Endothelial cell of hepatic sinusoid (primary cell): ENCODE data around the gene FOXC2.

Source experiments
- in situ Hi-C: cut with HindIII; loops from 2 replicates; pipeline ENCODE4 v1.10.0; 2017; ENCODE audit warnings: low sequenced_read_pairs

The FOXC2 gene

DNA sequence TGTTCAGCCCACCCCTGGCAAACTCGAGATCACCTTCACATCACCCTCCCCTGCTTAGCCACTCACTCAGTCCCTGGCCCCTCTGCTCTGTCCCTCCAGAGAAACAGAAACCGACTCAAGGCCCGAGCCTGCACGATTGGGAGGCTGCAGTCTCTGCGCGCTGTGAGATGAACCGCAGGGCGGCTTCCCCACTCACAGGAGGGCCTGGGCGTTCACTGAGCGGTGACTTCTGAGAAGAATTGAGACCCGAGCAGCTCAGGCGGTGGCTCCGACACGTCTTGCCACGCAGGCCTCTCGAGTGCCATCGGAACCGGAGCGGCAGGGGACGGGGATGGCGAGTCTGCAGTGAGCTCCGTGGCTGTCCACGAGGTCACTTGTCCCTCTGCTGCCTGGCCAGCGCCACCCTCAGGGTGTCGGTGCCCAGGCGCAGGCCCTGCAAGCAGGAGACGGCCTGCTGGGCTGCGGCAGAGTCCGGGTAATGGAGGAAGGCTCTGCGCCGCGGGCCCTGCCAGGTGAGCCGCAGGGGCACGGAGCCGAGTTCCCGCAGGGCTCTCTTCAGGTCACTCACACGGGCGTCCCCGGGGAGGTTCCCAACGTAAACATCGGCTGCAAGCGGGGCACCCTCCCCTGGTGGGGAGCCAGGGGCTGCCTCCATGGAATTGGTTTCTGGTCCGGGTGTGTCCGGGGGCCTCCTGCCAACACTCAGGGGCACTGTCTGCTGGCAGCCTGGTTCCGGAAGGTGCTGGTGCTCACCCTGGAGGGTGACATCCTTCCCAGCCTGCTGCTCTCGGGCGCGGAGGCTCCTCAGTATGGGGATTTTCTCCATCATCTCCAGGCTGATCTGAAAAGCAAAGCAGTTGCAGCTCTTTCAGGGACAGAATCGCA, 34.7 kb upstream of the FOXC2 start:
- in situ Hi-C loops = loop anchor here (5.0 kb wide), 1 partner anchor 55 kb away; no protein-coding TSS in a partner anchor

DNA sequence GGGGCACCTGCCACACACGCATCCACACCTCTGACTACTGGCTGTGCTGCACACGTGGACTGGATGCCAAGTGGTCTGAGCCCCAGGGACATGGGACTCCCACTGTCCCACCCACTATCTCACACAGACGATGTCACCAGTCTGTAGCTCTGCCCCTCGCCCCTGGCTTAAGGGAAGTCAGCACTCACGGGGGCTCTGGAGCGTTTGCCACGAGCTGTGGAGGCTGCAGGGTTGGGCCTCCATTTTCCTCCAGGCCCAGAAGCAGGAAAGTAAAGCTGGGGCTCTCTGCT, 34.2 kb upstream of the FOXC2 start:
- in situ Hi-C loops = loop anchor here (5.0 kb wide), 1 partner anchor 55 kb away; no protein-coding TSS in a partner anchor

DNA sequence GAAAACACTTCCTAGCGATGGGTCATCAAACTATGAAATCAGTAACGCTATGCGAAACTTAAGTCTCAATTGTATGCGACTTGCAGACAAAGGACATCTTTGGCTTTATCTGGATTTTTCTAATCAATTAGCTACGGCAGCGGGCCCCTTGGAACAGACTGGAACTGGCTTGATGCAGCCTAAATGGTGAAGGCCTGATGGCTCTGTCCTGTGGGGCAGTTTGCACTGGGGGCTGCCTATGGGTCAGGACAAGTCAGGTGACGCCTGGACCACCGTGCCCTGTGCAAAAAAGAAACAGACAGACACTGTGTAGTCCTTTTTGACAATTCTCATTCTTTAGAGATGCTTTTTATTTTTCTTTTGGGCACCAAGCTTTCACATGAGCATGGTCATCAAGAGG, 33.6 kb upstream of the FOXC2 start:
- in situ Hi-C loops = loop anchor here (5.0 kb wide), 1 partner anchor 56 kb away; no protein-coding TSS in a partner anchor

DNA sequence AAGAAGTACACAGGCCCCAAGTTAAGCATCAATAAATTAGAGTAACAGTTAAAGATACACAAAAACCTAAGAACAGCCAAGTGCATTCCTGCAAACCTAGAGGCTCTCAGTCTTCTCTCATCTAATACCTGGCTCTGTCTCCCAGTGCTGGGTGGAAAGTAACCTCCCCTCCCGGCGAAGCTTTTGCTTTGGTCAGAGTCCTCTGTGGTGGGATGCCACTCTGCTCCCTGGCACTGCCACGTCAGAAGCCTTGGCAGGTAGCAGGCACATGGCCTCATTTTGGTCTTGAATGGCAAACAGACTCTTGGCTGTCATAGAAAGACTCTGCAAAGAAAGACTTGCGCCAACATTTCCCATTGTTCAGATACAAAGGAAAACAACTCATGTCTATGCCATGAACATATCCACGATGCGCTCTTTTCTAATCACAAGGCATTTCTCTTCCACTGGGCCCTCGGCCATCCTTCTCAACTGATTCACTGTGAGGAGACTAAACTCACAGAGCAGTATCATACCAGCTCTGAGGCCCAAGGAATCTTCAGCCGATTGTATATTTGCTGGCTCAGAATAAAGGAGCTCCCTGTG, 32.8 kb upstream of the FOXC2 start:
- in situ Hi-C loops = loop anchor here (5.0 kb wide), 1 partner anchor 57 kb away; no protein-coding TSS in a partner anchor

DNA sequence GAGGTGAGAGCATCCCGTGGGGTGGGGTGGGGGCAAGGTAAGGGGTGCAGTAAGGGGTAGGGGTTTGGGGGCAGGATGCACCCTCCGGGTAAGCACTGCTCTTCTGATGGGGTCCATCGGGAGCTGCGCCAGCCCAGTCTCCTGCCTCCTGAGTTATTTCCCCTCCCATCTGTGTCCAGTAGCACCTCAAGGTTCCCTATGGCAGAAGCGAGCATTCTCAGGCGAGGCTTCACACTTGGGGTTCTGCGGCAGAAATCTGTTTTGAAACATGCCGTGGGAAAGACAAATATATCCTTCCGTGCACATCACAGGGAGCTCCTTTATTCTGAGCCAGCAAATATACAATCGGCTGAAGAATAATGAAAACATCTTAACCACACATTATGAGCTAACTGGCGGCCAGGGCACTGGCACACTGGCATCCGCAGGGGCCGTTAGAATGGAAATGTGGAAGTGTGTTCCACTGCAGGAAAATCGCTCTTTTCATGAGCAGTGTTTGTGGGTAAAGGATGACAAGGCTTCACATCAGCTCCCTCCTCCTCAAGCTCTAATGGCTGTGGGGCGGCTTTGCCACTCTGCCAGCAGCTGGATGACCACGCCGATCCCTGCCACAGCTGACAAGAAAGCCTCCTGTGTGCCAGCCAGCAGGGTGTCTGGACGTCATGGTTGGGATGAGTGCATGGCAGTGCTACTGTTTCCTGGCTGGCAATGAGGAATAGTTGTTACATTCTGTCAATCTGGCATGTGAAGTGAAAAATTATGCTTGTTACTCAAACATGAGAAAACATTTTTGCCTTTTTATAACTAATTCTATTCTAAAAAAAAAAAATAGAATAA, 31.6 kb upstream of the FOXC2 start:
- in situ Hi-C loops = loop anchor here (5.0 kb wide), 1 partner anchor 58 kb away; no protein-coding TSS in a partner anchor

DNA sequence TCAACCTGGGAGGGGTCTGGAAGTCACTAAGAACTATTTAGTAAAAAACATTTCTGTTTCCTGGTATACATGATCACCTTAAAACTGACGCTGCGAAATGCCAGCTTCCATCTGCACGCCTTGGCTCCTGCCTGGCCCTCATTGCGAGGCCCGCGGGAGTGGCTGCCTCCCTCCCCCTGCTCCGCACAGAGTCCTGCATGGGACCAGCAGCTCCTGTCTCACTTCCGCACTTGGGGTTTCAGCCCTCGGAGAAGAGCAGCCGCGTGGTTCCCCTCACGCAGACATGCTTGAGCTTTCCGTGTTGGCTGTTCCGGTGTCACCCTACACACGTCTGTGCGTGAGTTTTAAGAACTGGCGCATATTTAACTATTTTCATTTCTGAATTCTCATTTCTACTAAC, 30.0 kb upstream of the FOXC2 start:
- in situ Hi-C loops = no loop called here

DNA sequence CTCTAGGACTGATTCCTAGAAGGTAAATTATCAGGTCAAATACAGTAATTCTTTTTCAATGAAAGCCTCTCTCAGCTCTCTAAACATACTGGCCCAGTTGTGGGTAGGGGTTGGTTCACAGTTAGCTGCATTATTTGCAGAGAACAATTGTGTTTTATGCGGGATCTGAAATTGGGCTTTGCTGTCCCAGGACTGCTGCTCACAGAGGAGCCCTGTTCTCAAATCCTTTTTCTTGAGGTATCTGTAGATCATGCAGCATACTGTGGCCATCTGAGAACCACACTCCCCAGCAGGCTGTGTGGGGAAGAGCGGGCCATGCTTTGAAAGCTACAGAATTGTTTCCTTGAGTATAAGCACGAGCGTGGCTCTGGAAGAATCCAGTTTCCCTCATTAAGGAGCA, 29.1 kb upstream of the FOXC2 start:
- in situ Hi-C loops = no loop called here

DNA sequence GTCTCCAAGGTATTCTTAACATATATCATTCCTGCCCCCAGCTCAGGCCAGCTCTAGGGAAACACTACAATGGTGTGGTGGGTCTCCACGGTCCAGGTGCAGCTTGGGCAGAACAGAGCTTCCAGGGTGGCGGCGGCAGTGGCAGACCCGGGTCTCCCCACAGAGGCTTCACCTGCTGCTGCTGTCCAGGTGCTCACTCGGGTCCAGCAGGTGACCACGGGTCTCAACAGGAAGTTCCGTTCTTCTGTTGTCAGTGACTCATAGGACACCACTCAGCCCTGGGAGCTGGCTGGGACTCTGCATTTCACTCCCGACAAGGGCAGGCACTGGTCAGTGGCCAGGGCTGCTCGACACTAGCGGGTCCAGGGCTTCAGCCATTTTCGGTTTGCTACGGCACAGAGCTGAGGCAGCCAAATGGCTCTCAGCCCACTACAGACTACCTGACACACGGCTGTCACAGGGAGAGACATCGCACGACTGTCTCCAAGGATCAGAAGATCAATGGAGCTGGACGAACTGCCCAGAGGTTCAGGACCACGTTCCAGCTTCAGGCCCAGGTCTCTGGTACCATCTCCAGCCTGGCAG, 28.3 kb upstream of the FOXC2 start:
- in situ Hi-C loops = no loop called here

DNA sequence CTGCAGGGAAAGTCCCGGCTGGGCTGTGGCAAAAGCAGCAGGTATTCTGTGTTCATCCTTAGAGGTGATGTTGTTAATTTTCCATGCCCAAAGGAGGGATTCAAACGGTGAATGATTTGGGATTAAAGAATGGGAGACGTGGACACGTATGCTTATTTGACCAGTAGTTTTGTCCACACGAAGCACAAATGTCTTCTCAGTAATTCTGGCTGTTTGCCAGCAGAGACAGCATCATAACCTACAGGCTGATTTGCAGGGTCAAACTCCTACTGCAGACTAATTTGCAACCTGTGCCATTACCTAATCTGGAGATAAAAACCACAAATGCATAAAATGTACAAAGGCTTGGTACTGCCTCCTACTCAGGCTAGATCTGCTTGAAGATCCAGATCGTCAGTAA, 25.7 kb upstream of the FOXC2 start:
- in situ Hi-C loops = loop anchor here (10.0 kb wide), 1 partner anchor 624 kb away; no protein-coding TSS in a partner anchor

DNA sequence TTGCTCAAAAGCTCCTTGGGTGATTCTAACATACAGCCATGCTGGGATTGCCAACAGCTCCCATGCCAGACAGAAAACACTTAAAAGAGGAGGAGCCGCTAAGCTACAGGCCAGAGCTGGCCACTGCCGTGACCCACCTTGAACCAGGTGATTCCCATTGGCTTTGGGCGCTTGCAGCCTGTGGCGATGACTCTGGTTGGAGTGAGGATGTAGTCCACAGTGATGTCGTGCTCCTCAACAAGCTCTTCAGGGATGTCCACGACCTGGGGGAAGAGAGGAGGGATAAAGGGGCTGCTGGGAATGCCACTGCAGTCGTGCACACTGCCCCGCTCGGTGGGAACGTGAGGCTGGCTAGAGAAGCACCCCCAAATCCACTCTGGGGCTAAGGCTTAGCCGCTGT, 25.1 kb upstream of the FOXC2 start:
- in situ Hi-C loops = loop anchor here (10.0 kb wide), 1 partner anchor 623 kb away; no protein-coding TSS in a partner anchor

DNA sequence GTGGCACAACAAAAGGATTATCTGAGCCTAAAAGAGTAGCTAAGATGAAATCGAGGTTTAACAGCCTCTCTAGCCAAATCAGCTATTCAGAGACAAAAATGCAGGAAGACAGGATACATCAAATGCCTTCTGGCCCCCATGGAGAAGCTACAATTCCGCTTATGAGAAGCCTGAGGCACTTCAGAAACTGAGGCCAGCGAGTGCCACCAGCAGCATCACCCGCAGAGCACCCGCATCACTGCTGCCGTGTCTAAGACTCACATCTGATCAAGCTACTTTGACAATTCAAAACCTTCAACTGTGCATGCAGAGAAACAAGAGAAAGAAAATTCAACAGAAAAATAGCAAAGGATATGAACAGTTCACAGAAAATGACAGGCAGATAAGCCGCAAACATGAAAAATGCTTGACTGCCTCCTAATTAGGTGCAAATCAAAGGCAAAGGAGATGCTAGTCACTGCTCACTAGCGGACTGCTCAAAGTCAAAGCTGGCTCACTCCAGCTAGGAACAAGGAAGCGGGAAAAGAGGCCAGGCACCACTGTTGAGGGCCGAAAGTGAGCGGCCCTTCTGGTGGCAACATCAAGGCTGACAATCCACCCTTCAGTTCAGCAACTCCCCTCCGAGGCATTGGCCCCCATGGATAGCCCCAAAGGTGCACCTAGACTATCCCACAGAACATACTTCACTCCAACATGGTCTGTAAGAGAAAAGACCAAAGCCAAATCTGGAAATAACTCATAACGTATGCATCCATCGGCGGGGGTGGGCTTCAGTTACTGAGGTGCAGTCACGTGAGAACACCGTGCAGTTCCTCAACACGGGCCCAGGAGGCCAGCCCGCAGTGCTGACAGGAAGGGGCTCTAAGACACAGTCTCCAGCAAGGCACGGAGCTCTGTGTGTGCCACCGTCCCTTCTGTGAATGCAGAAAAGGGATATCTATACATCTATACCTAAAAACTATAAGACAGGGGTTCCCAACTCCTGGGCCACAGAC, 23.6 kb upstream of the FOXC2 start:
- in situ Hi-C loops = loop anchor here (10.0 kb wide), 1 partner anchor 622 kb away; no protein-coding TSS in a partner anchor

DNA sequence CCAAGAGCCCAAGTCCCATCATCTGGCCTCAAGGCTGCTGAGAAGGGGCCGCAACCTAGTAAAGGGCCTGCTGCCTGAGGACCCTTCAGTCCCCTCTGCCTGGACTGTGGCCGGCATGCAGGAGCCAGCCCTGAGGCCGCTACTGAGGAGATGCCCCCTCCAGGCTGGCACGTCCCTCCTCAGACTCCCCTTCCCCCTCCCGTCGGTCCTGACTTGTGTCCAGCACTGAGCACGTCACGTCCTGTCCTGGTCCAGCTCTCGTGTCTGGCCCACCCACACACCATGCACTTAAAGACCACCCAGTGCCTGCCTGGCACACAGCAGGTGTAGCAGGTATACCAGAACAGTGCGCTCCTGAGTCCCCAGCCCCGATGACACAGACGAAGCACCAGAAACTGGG, 21.1 kb upstream of the FOXC2 start:
- in situ Hi-C loops = loop anchor here (10.0 kb wide), 1 partner anchor 619 kb away; no protein-coding TSS in a partner anchor

DNA sequence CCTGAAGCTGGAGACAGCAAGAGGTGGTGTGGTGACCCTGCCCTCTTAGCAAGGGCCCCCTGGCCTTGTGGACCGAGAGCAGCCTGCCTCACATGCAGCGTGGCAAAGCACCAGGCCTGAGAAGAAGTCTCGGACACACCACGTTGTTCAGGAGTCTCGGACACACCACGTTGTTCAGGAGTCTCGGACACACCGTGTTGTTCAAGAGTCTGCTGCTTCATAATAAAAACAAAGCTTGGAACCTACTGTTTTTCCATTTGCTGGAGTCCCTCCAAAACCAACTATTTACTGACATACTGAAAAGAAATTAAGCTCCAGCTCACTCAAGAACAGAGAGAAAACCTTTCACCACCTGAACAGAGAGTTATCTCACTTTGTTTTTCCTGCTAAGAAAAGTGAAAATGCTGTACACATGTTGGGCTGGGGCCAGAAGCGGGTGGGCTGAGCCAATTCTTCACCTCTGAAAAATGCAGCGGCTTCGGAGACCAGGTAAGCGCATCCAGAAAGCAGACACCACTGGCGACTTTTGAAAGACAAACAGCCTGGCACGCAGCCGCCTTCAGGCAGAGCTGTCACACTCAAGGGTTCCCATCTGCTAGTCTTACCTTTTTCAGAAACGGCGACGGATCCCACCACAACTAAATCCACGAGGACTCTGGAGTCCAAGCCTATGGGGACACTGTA, 20.5 kb upstream of the FOXC2 start:
- in situ Hi-C loops = loop anchor here (10.0 kb wide), 1 partner anchor 619 kb away; no protein-coding TSS in a partner anchor

DNA sequence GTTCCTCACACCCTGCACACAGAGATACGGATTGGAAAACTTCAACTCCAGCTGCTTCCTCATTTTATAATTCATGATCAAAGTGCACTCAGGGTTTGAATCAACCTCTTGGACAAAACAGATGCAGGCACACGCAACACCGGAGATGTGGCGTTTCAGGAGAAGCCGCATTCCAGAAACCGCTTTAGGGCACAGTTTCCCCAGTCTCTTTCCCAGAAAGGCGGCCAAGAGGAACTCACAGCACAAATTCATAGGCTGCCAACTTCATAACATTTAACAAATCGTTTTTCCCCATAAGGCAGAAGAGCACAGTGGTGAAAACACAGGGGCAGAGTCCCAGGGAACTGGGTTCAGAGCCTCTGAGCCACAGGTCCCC, 20.0 kb upstream of the FOXC2 start:
- in situ Hi-C loops = loop anchor here (10.0 kb wide), 1 partner anchor 618 kb away; no protein-coding TSS in a partner anchor

DNA sequence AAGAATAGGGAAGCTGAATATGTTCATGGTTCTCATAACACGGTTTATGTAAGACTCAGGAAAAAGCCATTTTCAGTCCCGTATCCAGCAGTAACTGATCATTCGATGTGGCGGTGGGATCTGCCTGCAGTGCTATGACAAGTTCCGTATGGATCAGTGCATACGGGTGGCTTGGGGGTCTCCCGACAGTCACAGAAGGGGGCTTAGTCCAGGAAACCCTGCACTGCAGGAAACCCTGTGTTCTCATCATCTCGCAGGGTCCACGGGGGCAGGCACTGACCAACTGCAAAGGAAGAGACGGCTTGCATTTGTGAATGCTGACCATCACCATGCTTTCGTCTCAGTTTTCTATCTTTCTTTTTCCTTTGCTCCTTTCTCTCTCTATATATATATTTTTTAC, 19.3 kb upstream of the FOXC2 start:
- in situ Hi-C loops = loop anchor here (10.0 kb wide), 1 partner anchor 618 kb away; no protein-coding TSS in a partner anchor

DNA sequence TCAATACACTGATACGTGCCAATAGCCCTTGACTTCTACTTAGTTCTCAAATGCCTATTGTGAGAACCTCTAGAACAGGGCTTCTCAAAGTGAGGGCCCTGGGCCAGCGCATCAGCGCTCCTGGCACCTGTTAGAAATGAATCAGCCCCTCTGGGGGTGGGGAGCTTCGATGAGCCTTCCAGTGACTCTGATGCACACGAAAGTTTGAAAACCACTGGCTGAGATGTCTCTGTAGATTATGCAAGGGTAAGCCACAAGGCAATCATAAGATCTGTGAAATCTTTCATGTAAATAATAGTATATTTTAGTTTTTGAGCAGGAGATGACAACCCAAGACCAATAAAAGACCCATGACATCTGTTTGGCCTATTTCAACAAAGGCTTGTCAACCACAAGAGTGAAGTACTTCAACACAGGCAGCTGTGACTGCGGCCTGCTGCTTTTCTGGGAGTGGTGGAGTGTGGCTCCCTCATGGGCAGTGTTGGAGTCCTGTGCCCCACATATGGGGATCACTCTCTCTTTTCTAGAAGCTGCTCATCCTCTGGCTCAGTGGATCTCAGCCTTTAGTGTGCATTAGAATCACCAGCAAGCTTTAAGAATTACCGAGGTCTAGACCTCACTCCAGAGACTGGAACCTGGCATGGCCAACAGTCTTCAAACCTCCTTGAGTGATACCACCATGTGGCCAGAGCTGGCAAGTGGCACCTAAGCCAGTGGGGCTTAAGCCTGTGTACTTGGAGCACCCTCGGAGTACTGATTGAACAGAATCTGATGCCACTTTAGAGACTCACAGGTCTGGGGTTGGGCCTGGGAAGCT, 17.3 kb upstream of the FOXC2 start:
- in situ Hi-C loops = loop anchor here (10.0 kb wide), 1 partner anchor 616 kb away; no protein-coding TSS in a partner anchor

DNA sequence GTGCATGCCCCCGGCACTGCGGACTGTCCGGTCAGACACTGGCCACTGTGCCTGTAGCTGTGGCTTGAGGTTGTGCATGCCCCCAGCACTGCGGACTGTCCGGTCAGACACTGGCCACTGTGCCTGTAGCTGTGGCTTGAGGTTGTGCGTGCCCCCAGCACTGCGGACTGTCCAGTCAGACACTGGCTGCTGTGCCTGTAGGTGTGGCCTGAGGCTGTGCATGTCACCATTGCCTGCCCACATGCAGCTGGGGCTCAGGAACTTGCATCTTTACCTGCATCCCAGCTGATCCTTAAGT, 16.8 kb upstream of the FOXC2 start:
- in situ Hi-C loops = loop anchor here (10.0 to 25.0 kb wide), 2 partner anchors 615 to 712 kb away; no protein-coding TSS in a partner anchor

DNA sequence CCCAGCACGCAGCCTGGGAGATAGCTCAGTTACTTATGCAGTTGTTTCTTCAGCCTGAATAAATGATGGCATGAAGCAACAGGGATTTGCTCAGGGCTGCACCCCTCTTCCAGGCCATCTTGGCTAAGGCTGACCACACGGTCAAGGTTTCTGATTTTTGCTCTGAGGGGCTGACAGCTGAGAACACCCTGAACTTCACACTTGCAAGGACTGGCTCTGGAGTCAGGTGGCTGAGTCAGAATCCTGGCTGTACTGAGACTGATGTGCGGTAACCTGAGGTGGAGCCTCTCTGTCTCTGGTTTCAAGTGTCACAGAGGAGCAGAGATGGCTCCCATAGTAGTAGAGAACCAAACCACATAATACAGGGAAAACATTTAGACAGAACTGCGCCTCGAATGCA, 16.3 kb upstream of the FOXC2 start:
- in situ Hi-C loops = loop anchor here (25.0 kb wide), 1 partner anchor 712 kb away; no protein-coding TSS in a partner anchor
